IPS DF 6.9 (cell line): Measurements from ENCODE around the gene WDFY2.

Source experiments
- DNase-seq: peaks from one replicate; pipeline ENCODE4 v3.0.0-alpha.2; 2013; ENCODE audit warnings: low read depth, low spot score
- H3K27ac ChIP-seq: one replicate; pipeline ENCODE4 v1.5.1; 2013; ENCODE audit warnings: low read length, control low read depth
- H3K27me3 ChIP-seq: 2 replicates; pipeline ENCODE4 v1.6.1; 2013; ENCODE audit warnings: mild to moderate bottlenecking, low read length; ENCODE audit not compliant: control insufficient read depth, insufficient read depth
- H3K36me3 ChIP-seq: 2 replicates; pipeline ENCODE4 v1.6.1; 2013; ENCODE audit warnings: low read length; ENCODE audit not compliant: control insufficient read depth, insufficient read depth
- H3K4me1 ChIP-seq: 2 replicates; pipeline ENCODE4 v1.6.1; 2013; ENCODE audit warnings: low read length; ENCODE audit not compliant: control insufficient read depth, insufficient read depth
- H3K4me3 ChIP-seq: 2 replicates; pipeline ENCODE4 v1.5.1; 2013; ENCODE audit warnings: mild to moderate bottlenecking, low read length
- H3K9me3 ChIP-seq: 2 replicates; pipeline ENCODE4 v1.6.1; 2013; ENCODE audit warnings: low read length, inconsistent platforms; ENCODE audit not compliant: control insufficient read depth, insufficient read depth
- WGBS: extraction: QIAGEN DNeasy Blood & Tissue Kit; methylation state at CpG from one replicate; pipeline ENCODE4 v1.1.7; 2013; ENCODE audit warnings: mixed read lengths, missing lambda C conversion rate; ENCODE audit not compliant: insufficient read length, insufficient coverage; 5-methylcytosine and 5-hydroxymethylcytosine counted together

The WDFY2 gene

DNA sequence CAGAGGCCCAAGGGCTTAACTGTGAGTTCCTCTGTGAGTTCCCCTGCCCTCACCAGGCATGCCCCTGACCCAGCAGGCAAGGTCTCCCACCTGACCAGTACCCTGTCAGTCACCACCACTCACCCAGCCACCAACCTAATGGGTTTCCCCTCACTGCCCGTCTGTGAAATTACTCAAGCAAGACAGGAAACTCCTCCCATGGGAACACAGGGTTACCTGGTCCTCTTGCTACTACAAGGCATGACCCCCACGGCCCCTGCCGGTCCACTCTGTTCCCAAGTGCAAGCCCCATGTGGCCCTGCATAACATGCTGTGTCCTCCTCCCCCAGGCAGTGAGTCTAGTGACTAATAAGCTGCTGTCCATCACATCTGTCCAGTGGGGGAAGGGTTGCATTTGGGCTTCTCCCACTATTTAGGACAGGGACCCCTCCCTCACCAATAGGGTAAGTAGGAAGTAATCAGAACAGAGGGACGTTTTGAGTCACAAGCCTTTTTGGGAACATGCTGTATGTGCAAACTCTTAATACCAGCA, 227.7 kb downstream of the WDFY2 start:
- no peaks in the 10 kb centered on the region for H3K9me3 ChIP-seq
- H3K4me1 ChIP-seq, result peaks cover 5% of the 10 kb centered on the region
- no peak overlapping the region for H3K4me3 ChIP-seq
- no CpG with 5 or more reads among the region's 4 CpGs for WGBS
- H3K27ac ChIP-seq, result no peak overlapping the region
- no peaks in the 10 kb centered on the region for H3K36me3 ChIP-seq
- no peak for DNase-seq
- H3K27me3 ChIP-seq, result no peaks in the 10 kb centered on the region

DNA sequence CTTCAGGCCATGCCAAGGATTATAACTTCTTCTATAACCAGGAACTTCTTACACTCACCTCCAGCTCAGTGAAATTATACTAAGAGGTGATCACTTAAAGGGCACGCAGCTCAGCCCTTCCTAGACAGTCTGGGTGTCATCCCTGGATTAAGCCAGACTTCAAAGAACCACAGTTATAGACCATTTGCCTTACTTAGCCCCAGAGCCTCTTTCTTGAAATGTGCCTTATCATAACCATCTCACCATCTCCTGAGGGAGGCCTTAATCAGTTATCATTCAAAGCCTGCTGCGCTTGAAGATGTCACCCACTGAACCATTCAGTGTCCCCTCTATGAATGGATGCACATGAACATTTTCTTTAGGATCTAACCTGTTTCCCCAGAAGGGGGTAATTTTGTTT, 229.8 kb downstream of the WDFY2 start:
- Histone ChIP-seq H3K27ac (no peak overlapping the region), H3K9me3 (no peaks in the 10 kb centered on the region), H3K27me3 (no peaks in the 10 kb centered on the region), H3K4me1 (peaks cover 6% of the 10 kb centered on the region), H3K36me3 (no peaks in the 10 kb centered on the region), H3K4me3 (no peak overlapping the region)
- no CpG with 5 or more reads among the region's 2 CpGs for WGBS
- DNase-seq, result no peak

- WGBS, result no CpG with 5 or more reads among the region's 13 CpGs
- Histone ChIP-seq H3K36me3 (no peaks in the 10 kb centered on the region), H3K27ac (no peak overlapping the region), H3K4me1 (peaks cover 10% of the 10 kb centered on the region), H3K27me3 (no peaks in the 10 kb centered on the region), H3K4me3 (no peak overlapping the region), H3K9me3 (no peaks in the 10 kb centered on the region)
- DNase-seq, result no peak
Measured at GRCh38 chr13:51814825-51815650, 230.8 kb downstream of the WDFY2 start.

DNA sequence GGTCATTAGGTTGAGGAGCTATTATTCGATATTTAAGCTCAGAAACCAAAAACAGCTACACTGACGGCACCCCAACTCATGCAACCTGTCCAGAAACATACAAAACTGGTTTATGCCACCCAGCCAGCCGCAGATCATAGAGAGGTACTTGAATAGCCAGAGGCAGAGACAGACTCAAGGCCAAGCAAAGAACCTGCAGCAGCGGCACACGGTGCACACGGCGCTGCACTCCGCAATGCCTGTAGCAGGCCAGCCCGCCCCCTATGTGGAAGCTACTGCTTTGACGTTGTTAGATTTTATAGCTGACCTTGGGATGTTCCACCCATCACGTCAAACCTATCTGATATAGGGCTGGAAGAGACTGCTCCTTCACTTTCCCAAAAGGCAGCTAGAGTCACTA, 231.6 kb downstream of the WDFY2 start:
- H3K4me1 ChIP-seq, result peaks cover 9% of the 10 kb centered on the region
- no peak for DNase-seq

GRCh38 chr13:51816604-51817249, 232.5 kb downstream of the WDFY2 start:
- peaks cover 8% of the 10 kb centered on the region for H3K4me1 ChIP-seq
- no peak overlapping the region for H3K27ac ChIP-seq
- no peaks in the 10 kb centered on the region for H3K27me3 ChIP-seq
- no peaks in the 10 kb centered on the region for H3K36me3 ChIP-seq
- WGBS, result 100% methylated on average over 1 of the region's 19 CpGs
- no peak overlapping the region; the same call in 1 of the 2 replicates for H3K4me3 ChIP-seq
- no peaks in the 10 kb centered on the region for H3K9me3 ChIP-seq
- no peak for DNase-seq

More for the DNA sequence above, 231.6 kb downstream of the WDFY2 start:
- Histone ChIP-seq H3K27ac (no peak overlapping the region), H3K27me3 (no peaks in the 10 kb centered on the region), H3K9me3 (no peaks in the 10 kb centered on the region), H3K4me3 (no peak overlapping the region; the same call in 1 of the 2 replicates), H3K36me3 (no peaks in the 10 kb centered on the region)
- no CpG with 5 or more reads among the region's 11 CpGs for WGBS
